ENCODE measurements around the gene H6PD. TPM values are rescaled to one million over a fixed set of nuclear protein-coding genes. Genes with fewer than 3 reads are reported as not detected.
A peak's percentile ranks its signal among the peaks of the same experiment; 100 is the strongest.

Gene H6PD
- total and polyA plus RNA-seq, 2 donors (not counting 3 experiments of a cell fraction or from before 2014, with no cell fraction given): 24.5 to 29.0 TPM

GRCh38 chr1:9315411-9316079 lies 81.0 kb downstream of the H6PD start:
- Histone ChIP-seq H3K4me3 (replicated peaks in 1 of 3; ENCODE audit: insufficient read depth in 1 of 3, low read depth in 1 of 3, low read length in 3 of 3) (no peak overlapping the region), H3K9me1 (replicated peaks; ENCODE audit: control insufficient read depth, extremely low read depth, insufficient read depth, low read length) (no peaks in the 10 kb centered on the region), H3K4me1 (ENCODE audit: control insufficient read depth, extremely low read depth, insufficient read depth, low read length) (peaks cover 18% of the 10 kb centered on the region), H3K79me2 (ENCODE audit: control insufficient read depth, insufficient read depth, low read length) (peaks cover 93% of the 10 kb centered on the region), H3K9me3 (replicated peaks; ENCODE audit: control insufficient read depth, insufficient read depth, low read length) (no peaks in the 10 kb centered on the region), H3K4me2 (ENCODE audit: insufficient read depth, low read length) (no peak overlapping the region), H3K36me3 (ENCODE audit: control insufficient read depth in 2 of 2, extremely low read depth in 1 of 2, insufficient read depth in 2 of 2, low read length in 2 of 2) (peaks cover 2 to 10% of the 10 kb centered on the region in 2 experiments), H3K9ac (replicated peaks; ENCODE audit: extremely low read depth, insufficient read depth, low read length) (no peak overlapping the region), H4K20me1 (replicated peaks; ENCODE audit: control insufficient read depth, extremely low read depth, insufficient read depth, low read length) (peaks cover 7% of the 10 kb centered on the region), H2AFZ (ENCODE audit: low read depth, low read length) (no peak overlapping the region), H3K27ac (ENCODE audit: insufficient read depth, low read depth, low read length) (peak overlapping the region; percentile 18), H3K27me3 (ENCODE audit: control insufficient read depth in 2 of 2, insufficient read depth in 2 of 2, low read length in 2 of 2) (no peaks in the 10 kb centered on the region)
- BruUV-seq (replicated peaks): no TSS peak
- POLR2A ChIA-PET: no interaction called here
- TF ChIP-seq, protein P1, sequence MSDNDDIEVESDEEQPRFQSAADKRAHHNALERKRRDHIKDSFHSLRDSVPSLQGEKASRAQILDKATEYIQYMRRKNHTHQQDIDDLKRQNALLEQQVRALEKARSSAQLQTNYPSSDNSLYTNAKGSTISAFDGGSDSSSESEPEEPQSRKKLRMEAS (IDR thresholded peaks at IDR 0.05; ENCODE audit: insufficient read depth, insufficient read length): no peak
- no peak for TF ChIP-seq MYC (IDR thresholded peaks at IDR 0.05; ENCODE audit: low read depth, low read length)
- TF ChIP-seq, protein P2, sequence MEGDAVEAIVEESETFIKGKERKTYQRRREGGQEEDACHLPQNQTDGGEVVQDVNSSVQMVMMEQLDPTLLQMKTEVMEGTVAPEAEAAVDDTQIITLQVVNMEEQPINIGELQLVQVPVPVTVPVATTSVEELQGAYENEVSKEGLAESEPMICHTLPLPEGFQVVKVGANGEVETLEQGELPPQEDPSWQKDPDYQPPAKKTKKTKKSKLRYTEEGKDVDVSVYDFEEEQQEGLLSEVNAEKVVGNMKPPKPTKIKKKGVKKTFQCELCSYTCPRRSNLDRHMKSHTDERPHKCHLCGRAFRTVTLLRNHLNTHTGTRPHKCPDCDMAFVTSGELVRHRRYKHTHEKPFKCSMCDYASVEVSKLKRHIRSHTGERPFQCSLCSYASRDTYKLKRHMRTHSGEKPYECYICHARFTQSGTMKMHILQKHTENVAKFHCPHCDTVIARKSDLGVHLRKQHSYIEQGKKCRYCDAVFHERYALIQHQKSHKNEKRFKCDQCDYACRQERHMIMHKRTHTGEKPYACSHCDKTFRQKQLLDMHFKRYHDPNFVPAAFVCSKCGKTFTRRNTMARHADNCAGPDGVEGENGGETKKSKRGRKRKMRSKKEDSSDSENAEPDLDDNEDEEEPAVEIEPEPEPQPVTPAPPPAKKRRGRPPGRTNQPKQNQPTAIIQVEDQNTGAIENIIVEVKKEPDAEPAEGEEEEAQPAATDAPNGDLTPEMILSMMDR (IDR thresholded peaks at IDR 0.05; ENCODE audit: extremely low read depth in 1 of 2, insufficient read depth in 1 of 2, low read depth in 1 of 2, low read length in 2 of 2): no peak
- no peak for TF ChIP-seq FOS (IDR thresholded peaks at IDR 0.05; ENCODE audit: borderline replicate concordance, insufficient read depth, low read length)
- TF ChIP-seq POLR2A (IDR thresholded peaks at IDR 0.05; ENCODE audit: low read depth, low read length): no peak
- no peak for TF ChIP-seq GATA2 (IDR thresholded peaks at IDR 0.05; ENCODE audit: insufficient read depth, insufficient read length, low read depth, low read length)
- no peak for TF ChIP-seq EZH2 (IDR thresholded peaks at IDR 0.05; ENCODE audit: borderline replicate concordance, low read depth, low read length, severe bottlenecking)
- TF ChIP-seq JUN (IDR thresholded peaks at IDR 0.05; ENCODE audit: borderline replicate concordance, insufficient read depth, insufficient read length, low read depth): no peak
- no peak for TF ChIP-seq POLR2AphosphoS5 (IDR thresholded peaks at IDR 0.05; ENCODE audit: insufficient read depth, low read depth, low read length)
- peak; percentile 23 for DNase-seq (ENCODE audit: low read depth, low spot score)
- FAIRE-seq: no peak
- dilution Hi-C loops (cut with MboI; ENCODE audit: extremely low pct_ligation_motif_present, low sequenced_read_pairs) (no loop called here), intact Hi-C loops (cut with micrococcal nuclease) (loop anchor here (1.0 kb wide), 1 partner anchor 12 kb away; no protein-coding TSS in a partner anchor)
- CTCF ChIA-PET: interaction anchor here (1.4 to 1.9 kb wide), 2 partner anchors 49 to 83 kb away, joined by 3 to 5 read pairs; no protein-coding TSS in a partner anchor
